LNCaP clone FGC (cell line): ENCODE results near the gene CDC26.

Experiments
- DNase-seq: peaks from one replicate; pipeline ENCODE4 v3.0.0-alpha.2; 2011; ENCODE audit warnings: low read depth
- H3K4me3 ChIP-seq: 2 replicates; pipeline ENCODE4 v1.5.1; 2011; ENCODE audit warnings: mild to moderate bottlenecking, low read depth, low read length, control low read depth
- CTCF ChIP-seq: IDR thresholded peaks from 2 replicates; pipeline ENCODE4 v1.5.1; 2012; ENCODE audit warnings: mild to moderate bottlenecking; ENCODE audit not compliant: control insufficient read depth, insufficient read depth; ENCODE audit errors: extremely low read depth

CDC26 gene

GRCh38 chr9:113223963-113224362 is 51.4 kb downstream of the CDC26 start:
- TF ChIP-seq CTCF: no peak
- DNase-seq: no peak
- H3K4me3 ChIP-seq: no peak overlapping the region

- no peak for TF ChIP-seq CTCF
Observed at GRCh38 chr9:113222482-113222841, 52.9 kb downstream of the CDC26 start.

GRCh38 chr9:113221800-113222481 is 53.4 kb downstream of the CDC26 start:
- no peak for DNase-seq
- TF ChIP-seq CTCF: no peak
- H3K4me3 ChIP-seq: peak overlapping the region; percentile 97

More at GRCh38 chr9:113222482-113222841, 52.9 kb downstream of the CDC26 start:
- no peak for DNase-seq
- peak overlapping the region; percentile 97 for H3K4me3 ChIP-seq

- H3K4me3 ChIP-seq: peak within 1 kb of the TSS; percentile 97
- DNase-seq: peak; percentile 96
- no peak for TF ChIP-seq CTCF
Observed at GRCh38 chr9:113221003-113221799, 54.2 kb downstream of the CDC26 start, which contains the start of the genes FKBP15 and SLC31A1. TSS of gene FKBP15 (minus strand) at chr9:113221277. CDS start at chr9:113221243, 34 bp downstream. TSS of gene SLC31A1 (plus strand) at chr9:113221544. CDS start at chr9:113256149, 34,605 bp downstream.

- peak overlapping the region; percentile 97 for H3K4me3 ChIP-seq
- DNase-seq: no peak
- no peak for TF ChIP-seq CTCF
Observed at GRCh38 chr9:113220467-113221002, 54.8 kb downstream of the CDC26 start.

GRCh38 chr9:113219969-113220368 is 55.4 kb downstream of the CDC26 start:
- no peak for DNase-seq
- H3K4me3 ChIP-seq: peak overlapping the region; percentile 97
- no peak for TF ChIP-seq CTCF
